NOMO-1 treated with dmso at 0.1 percent for 144 hours (cell line): ENCODE results near the gene IFT27.

Experiments
- DNase-seq: peaks from one replicate; lab custom pipeline; 2025; ENCODE audit not compliant: unreplicated experiment; lab: John Stamatoyannopoulos, UW

The IFT27 gene

DNA sequence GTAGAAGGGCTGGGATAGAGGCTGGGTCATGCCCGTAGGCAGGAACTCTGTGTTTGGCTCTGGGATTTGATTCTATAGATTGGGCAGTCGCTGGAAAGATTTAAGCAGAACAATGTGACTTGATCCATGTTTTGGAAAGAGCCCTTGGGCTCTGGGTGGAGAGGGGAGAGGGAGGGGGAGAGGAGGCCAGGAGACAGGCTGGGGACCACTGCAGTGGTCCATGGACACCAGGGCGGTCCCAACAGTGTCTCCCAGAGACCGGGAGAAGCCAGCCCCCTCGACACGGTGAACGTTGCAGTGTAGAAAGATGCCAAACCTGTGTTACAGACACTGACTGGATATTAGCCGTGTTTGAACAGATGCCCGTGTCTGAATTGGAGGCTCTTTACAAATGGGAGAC lies 21.5 kb upstream of the IFT27 start:
- no peak for DNase-seq

DNA sequence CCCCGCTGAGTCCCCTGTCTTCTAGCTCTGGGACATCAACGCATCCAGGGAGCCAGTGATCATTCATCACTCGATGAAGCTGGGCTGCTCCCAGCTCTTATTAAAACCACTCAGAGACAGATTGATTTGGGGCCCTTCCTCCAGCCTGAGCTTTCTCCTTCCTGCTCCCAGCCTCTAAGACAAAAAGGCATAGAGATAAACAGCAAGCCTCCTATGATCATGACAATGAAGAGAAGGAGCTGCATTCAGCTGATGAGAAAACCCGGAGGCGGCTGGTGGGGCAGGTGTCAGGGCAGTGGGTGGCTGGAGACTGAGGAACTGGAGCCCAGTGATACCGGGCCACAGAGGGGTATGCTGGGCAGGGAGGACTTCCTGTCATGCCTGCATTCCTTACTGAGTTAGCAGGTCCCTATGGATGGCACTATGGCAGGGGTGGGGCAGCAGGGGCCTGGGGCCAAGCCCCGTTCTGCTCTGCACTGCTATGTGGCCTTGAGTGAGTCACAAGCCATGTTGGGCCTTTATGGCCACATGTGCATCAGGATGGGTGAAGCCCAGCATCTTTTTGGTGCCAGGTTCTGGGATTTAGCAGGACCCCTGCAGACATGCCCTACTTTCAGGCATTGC lies 20.7 kb upstream of the IFT27 start:
- no peak for DNase-seq

DNA sequence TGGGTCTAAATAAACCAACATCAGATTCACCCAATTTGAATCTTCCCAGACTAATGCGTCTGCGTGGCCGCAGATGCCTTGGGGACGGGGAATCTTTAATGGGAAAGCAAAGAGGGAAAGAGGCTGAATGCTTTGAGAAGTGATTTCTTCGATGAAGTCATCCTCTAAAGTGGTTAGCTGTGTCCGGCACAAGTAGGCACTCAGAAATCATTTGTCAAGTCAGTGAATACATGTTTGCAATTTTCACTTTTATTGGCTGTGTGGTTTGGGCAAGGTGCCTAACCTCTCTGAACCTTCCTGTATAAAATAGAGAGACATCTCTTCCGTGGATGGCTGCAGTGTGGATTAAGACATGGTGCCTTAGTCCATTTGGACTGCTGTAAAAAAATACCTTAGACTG lies 19.7 kb upstream of the IFT27 start:
- no peak for DNase-seq

- DNase-seq, result no peak
Measured at GRCh38 chr22:36790648-36791047, 14.7 kb upstream of the IFT27 start.

GRCh38 chr22:36787204-36787988 lies 11.5 kb upstream of the IFT27 start:
- no peak for DNase-seq

GRCh38 chr22:36783743-36784142 lies 7.8 kb upstream of the IFT27 start:
- no peak for DNase-seq

DNA sequence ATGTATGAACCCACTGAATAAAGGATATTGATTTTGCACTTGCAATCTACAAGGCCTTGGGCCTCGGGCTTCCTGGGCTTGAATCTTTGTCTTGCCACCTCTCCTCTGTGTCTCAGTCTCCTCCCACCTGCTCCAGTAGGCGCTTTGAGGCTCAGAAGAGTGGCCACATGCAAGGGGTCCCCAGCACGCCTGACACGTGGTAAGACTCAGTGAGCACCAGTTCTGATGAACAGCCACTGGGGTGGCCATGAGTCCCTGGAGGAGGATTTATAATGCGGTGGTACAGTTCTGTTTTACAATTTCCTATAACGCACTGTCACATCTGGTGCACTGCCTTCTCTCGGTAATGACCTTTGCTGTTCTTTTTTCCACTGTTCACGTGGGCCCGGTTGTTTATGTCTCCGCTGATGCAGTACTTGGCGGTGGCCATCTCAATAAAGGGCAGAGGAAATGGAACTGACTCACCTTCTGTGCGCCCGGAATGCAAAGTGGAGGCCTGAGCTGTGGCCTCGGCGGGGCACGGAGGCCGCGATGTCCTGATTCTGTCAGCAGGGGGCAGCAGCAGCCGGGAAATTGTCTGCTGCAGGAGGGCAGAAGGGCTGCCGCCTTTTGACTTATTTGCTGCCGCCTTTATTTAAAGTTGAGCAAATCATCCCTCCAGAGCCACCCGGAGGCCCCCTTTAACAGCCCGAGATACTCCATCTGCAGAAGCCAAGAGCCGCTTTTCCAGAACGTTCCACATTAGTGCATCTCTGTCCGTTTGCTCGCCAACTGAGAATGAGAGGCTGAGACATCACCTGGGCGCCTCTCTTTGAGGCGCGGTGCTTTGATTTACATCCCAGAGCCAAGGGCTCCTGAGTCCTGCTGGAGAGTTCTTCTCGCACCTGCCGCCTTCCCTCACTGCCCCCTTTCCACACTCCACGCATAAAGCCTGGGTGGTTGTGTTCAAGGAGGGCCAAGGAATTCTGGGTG lies 6.0 kb upstream of the IFT27 start:
- DNase-seq, result peak; percentile 79

GRCh38 chr22:36778020-36778419 lies 2.1 kb upstream of the IFT27 start:
- DNase-seq, result no peak

GRCh38 chr22:36776722-36777121 lies 803 bp upstream of the IFT27 start:
- DNase-seq, result no peak

- no peak for DNase-seq
Measured at GRCh38 chr22:36775586-36775963, 344 bp downstream of the IFT27 start.

GRCh38 chr22:36773935-36774334 lies 2.0 kb downstream of the IFT27 start:
- DNase-seq, result peak; percentile 56

DNA sequence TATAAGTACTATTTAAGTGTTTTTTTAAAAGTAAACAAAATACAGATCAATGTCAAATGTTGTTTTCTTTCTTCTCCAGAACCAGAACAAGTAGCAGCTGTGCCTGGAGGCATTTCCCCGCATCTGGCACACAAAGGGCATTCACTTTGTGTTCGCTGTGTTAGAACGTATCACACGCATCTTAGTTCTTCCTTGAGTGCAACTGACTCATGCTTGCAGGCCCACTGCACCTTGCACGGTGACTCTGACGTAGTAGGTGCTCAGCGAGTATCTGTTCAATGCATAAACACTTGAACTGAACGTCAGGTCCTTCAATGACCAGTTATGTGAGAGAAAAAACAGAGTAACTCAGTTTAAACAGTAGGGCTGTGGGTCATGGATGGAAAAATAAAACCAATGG lies 3.5 kb downstream of the IFT27 start:
- no peak for DNase-seq

GRCh38 chr22:36771356-36772063 lies 4.4 kb downstream of the IFT27 start:
- DNase-seq, result no peak

DNA sequence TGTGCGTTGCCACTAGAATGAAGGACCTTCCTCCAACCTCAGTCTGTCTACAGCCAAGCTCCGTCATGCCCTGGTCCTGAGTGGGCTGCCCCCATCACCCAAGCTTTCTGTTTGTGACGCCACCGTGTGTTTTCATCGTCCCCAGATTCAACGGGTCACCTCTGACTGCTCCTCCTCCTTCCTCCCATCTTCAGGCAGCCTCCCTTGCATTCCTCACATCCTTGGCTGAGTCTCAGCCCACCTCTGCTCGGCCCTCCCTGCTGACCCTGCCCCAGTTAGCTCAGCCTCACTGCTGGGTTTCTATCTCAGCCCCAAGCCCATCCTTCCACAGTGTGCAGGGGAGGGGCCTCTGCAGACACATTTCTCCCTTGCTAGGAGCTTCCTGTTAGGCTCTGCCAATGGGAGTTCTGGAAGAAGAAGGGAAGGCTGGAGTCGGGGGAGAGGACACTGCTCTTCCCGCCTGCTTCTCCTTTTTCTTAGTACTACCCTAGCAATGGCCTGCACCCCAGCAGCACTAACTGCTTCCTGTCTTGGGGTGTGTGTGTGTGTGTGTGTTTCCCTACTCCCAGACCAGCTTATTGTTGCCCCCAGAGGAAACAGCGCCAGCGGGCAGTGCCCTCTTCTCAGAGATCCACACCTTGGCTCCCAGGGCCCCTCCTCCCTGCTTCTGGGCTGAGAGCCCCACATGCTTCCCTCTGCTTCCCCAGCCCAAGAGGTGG lies 5.2 kb downstream of the IFT27 start:
- no peak for DNase-seq

GRCh38 chr22:36769541-36770512 lies 6.1 kb downstream of the IFT27 start:
- DNase-seq, result no peak

DNA sequence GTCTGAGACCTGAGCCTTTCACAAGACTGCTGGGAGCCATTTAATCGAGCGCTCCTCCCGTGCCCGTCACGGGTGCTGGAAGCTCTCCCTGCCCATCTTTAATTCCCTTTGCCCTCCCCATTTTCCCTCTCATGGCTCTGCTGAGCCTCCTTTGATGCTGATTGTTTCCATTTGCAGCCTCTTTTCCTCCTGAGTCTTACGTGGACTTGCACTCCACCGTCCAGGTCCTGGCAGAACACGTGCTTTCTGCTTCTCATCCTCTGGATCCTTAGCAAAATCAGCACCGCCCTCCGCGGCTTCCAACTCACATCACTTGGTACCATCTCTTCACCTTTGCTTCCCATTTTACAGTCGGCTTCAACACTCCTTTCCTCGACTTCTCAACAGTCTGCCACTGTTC lies 7.3 kb downstream of the IFT27 start:
- no peak for DNase-seq

DNA sequence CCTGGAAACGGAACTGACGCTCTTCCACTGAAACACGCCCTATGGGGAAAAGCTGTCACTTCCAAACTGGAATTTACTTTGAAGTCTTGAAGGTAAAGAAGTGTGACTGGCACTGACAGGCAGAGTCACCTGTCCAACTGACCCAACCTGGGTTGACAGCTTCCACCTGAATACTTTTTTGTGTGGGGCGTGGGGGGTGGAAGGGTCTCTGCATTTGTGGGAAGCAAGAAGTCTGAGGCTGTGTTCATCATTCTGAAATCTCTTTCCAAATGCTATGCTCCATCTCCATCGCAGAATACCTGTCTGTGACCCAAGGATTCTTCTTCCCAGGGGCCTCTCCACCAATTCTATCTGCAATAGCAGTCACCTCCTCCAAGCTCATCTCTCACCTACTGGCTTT lies 7.8 kb downstream of the IFT27 start:
- no peak for DNase-seq

- no peak for DNase-seq
Measured at GRCh38 chr22:36767035-36767775, 8.7 kb downstream of the IFT27 start.
